ENCODE results near the gene VWA3B.

VWA3B gene

GRCh38 chr2:98185801-98186200, 98.8 kb downstream of the VWA3B start:
- no peak overlapping the region for H3K4me3 ChIP-seq (ENCODE audit: low read depth, low read length)
- TF ChIP-seq CTCF (conservative IDR thresholded peaks at IDR 0.05; ENCODE audit: low read depth, low read length) = no peak
- no peak for DNase-seq (ENCODE audit: low read depth)

GRCh38 chr2:98187194-98187593, 100.2 kb downstream of the VWA3B start:
- H3K4me3 ChIP-seq (ENCODE audit: low read depth, low read length) = no peak overlapping the region
- TF ChIP-seq CTCF (conservative IDR thresholded peaks at IDR 0.05; ENCODE audit: low read depth, low read length) = no peak
- no peak for DNase-seq (ENCODE audit: low read depth)

- no peak overlapping the region for H3K4me3 ChIP-seq (ENCODE audit: low read depth, low read length)
- TF ChIP-seq CTCF (conservative IDR thresholded peaks at IDR 0.05; ENCODE audit: low read depth, low read length) = peak; percentile 21
- peak; percentile 28 for DNase-seq (ENCODE audit: low read depth)
Measured at GRCh38 chr2:98188351-98189046, 101.5 kb downstream of the VWA3B start.

- DNase-seq (ENCODE audit: low read depth) = no peak
- TF ChIP-seq CTCF (conservative IDR thresholded peaks at IDR 0.05; ENCODE audit: low read depth, low read length) = no peak
- H3K4me3 ChIP-seq (ENCODE audit: low read depth, low read length) = no peak overlapping the region
Measured at GRCh38 chr2:98191883-98192282, 104.9 kb downstream of the VWA3B start.

GRCh38 chr2:98201576-98201975, 114.6 kb downstream of the VWA3B start:
- no peak for DNase-seq (ENCODE audit: low read depth)
- H3K4me3 ChIP-seq (ENCODE audit: low read depth, low read length) = no peak overlapping the region
- TF ChIP-seq CTCF (conservative IDR thresholded peaks at IDR 0.05; ENCODE audit: low read depth, low read length) = no peak

- no peak overlapping the region for H3K4me3 ChIP-seq (ENCODE audit: low read depth, low read length)
- DNase-seq (ENCODE audit: low read depth) = no peak
- no peak for TF ChIP-seq CTCF (conservative IDR thresholded peaks at IDR 0.05; ENCODE audit: low read depth, low read length)
Measured at GRCh38 chr2:98205889-98206288, 118.9 kb downstream of the VWA3B start.

Data from choroid plexus epithelial cell (primary cell).